HG02981 (cell line): ENCODE results near the gene NHLRC4.

Experiments used
- ATAC-seq: cut with Tn5 transposase; IDR thresholded peaks from one replicate; pipeline ENCODE4 v1.9.1; 2021; ENCODE audit warnings: mild to moderate bottlenecking, moderate library complexity; ENCODE audit not compliant: unreplicated experiment

Gene NHLRC4

DNA sequence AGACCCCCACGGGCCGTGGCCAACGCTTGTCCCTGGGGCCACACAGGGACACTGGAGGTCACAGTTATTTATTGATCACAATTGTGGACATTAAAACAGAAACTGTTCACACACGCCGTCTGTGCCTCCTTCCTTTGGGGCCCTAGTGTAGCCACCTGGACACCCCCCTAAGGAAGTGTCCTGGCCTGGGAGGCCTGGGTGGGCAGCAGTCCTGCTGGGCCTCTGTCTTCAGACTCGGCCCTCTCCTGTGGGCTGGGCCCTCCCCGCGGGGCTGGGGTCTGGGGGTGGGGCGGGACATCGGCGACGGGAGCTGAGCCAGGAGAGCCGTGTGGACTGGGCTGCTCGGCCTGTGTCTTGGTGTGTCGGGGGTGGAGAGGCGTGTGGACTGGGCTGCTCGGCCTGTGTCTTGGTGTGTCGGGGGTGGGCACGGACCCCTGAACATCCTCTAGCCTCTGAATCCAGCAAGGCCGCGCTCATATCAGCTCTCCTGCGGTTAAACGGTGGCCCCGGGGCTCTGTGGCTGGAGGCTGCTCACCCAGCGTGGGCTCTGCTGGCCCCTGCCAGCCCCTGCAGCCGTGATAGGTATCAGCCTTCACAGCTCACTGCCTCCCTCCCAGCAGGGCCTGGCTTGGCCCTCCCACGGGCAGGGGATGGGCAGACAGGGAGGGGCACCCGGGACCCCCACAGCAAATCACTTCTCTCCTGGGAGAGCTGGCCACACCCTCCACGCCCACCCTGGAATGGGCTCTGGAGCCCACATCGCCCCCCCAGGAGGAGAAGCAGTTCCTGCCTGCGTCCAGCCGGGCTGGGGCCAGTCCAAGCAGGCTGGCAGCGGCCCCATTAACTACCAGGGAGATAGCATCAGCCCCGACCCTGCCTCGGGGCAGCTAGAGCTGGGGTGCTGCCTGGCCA is 1.1 kb upstream of the NHLRC4 start:
- no peak for ATAC-seq

DNA sequence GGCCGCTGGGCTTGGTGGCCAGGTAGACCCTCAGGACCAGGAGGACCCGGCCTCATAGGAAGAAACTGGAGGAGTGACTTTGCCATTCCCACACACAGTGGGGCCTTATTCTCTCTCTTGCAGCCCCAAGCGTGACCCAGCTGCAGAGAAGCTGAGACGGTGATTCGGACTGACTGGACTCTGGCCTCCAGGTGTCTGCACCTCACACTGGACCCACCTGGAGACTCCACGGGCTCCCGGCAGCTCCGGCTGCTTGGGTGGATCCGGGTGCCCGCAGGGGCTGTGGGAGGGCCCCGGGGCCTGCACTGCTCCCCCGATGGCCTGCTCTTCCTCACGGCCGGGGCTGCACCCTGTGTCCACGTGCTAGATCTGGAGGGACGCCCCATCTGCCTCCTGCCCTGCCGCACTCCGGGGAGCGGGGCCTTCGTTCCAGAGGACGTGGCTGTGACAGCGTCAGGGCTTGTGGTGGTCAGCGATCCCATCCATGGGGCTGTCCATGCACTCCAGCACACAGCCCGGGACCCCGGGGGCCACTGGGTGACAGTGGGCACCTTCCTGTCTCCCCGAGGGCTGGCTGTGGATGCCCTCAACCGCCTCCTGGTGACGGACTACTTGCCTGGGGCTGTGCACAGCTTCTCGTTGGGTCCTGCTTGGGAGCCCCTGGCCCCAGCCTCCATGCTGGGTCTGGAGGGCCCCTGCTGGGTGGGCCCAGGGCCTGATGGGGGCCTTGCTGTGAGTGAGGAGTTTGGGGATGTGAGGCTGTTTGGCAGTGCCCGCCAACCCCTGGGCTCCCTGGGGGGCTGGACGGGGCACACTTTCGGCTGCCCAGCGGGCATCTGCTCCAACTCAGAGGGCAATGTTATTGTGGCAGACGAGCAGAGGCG is 810 bp downstream of the NHLRC4 start:
- no peak for ATAC-seq

DNA sequence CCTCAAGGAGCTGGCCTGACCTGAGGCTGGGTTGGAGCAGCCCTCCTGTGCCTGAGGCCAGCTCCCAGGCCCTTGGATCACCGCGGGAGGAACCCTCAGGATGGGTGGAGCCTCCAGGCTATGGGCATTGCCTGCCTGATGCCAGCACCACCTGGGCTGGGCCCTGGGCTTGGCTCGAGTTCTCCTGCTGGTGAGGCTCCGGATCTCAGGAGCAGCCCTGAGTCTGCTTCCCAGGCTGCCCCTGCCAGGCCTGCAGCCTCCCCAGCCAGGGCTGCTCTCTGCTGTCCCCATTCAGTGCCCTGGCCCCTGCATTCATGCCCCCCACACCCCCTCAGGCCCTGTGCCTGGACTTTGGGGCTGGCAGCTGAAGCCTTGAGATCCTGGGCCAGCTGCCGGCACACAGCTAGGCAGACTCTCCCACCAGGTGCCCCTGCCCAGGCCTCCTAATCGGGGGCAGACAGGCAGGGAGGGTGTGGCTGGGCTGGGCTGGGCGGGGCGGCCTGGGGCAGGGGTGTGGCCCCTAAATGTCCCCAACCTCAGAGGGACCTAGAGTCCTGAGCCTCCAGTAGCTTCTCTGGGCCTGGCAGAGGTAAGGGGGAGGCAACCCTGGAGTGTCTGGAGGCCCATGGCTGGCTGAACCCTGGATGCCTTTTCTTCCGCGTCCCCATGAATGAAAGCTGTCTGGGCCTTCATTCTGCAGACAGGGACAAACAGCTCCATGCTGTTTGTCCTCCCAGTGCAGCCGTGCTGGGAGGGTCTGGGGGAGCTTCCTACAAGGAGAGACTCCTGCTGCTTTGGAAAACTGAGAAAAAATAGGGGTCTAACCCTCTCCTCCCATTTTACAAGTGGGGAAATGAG is 1.8 kb downstream of the NHLRC4 start:
- ATAC-seq: no peak

DNA sequence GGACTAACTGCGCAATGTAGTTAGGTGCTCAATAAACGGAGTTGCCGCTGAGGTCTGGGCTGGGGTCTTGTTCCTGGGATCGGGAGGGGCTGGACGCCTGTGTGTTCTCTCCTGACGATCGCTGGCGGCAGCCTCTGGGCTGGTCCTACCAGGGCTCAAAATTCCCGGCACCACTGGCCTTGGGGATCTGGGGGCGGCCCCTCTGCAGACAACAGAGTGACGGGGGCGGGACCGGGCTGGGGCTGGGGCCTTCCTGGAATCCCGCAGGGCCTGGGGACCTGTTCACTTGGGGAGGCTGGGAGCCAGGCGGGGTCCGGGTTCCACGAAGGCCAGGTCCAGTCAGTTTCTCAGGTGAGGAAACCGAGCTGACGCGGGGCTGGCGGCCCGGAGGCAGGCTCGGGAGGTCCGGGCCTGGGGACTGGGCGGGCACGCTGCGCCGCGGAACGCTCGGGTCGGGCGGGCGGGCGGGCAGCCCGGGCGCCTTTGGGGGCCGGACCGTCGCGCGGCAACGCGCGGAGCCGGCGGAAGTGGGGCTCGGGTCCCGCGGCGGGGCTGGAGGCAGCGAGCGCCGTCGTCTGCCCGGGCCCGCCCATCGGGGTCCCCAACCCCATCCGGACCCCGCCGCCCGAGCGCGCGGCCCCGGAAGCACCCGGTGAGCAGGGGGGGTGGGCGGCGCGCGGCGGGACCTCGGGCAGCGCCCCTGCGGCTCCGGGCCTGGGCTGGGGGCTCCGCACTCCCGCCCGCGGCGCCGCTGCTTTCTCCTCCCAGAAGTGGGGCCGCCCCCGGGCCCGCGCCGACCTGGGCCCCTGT is 2.8 kb downstream of the NHLRC4 start, which contains the start of gene PIGQ:
Gene PIGQ, plus strand, starts transcription at position 524 of the 810 bp plus-strand sequence. CDS start 4,107 bp downstream, outside the sequence.
- ATAC-seq: no peak

DNA sequence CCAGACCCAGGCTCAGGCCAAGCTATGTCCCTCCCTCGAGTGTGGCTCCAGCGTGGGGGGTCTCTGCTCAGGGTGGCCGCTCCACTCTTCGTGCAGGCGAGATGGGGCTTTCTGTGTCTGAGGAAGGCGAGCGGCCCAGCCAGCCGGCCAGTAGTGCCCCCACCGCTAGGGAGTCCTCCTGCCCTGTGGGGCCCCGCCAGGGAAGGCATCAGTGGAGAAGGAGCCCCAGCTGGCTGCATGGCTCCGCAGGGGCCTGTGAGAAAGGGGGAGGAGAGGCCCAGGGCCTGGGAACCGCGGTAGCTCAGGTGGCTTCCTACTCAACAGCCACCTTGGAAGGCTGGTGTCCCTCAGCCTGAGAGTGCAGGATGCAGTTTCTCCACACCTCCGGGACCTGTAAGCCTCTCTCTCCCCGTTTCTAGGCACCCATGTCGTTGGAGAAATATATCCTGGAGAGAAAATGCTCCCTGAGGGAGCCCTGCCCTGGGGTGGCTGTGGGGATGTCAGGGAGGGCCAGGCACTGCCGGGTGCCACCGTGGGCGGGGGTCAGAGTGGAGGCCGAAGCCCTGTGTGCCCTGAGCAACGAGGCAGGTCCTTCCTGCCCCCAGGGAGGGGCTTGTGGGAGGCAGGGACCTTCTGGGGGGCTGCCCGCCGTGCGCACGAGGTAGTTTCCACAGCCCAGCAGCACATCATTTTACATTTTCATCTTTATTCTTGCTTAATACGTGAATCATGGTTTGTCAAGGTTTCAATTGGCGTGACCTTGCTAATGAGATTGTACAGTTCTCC is 6.3 kb downstream of the NHLRC4 start:
- ATAC-seq: no peak

DNA sequence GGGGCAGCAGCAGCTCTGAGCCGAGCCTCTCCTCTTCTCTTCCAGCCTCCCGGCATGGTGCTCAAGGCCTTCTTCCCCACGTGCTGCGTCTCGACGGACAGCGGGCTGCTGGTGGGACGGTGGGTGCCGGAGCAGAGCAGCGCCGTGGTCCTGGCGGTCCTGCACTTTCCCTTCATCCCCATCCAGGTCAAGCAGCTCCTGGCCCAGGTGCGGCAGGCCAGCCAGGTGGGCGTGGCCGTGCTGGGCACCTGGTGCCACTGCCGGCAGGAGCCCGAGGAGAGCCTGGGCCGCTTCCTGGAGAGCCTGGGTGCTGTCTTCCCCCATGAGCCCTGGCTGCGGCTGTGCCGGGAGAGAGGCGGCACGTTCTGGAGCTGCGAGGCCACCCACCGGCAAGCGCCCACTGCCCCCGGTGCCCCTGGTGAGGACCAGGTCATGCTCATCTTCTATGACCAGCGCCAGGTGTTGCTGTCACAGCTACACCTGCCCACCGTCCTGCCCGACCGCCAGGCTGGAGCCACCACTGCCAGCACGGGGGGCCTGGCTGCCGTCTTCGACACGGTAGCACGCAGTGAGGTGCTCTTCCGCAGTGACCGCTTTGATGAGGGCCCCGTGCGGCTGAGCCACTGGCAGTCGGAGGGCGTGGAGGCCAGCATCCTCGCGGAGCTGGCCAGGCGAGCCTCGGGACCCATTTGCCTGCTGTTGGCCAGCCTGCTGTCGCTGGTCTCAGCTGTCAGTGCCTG is 7.4 kb downstream of the NHLRC4 start:
- ATAC-seq: no peak

DNA sequence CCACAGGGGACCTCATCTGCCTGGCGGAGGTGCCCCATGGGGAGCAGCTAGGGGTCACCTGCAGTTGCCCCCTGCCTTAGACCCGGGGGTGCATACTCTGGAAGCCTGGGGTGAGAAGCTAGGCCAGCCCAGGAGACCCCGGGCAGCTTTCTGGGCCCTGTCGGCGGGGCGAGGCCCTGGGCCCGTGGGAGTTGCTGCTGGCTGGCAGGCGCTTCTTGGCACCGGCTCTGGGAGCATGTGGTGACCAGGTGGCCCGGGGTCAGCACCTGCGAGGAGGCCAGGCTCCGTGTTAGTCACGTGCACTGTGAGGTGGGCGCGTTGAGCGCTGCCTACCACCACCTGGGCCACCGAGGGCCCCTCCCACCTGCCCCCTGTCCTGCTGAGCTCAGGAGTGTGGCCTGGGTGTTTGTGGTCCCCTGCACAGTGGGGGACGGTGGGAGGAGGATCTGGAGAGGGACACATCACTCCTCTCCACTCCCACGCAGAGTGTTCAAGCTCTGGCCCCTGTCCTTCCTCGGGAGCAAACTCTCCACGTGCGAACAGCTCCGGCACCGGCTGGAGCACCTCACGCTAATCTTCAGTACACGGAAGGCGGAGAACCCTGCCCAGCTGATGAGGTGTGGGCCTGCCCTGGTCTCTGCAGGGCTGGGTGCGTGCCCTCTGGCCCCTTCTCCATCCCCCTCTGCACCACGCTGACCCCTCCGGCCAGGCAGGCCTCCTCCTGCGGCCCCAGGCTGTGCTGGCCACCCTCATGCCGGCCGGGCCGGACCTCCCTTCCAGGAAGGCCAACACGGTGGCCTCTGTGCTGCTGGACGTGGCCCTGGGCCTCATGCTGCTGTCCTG is 8.8 kb downstream of the NHLRC4 start:
- ATAC-seq: no peak

DNA sequence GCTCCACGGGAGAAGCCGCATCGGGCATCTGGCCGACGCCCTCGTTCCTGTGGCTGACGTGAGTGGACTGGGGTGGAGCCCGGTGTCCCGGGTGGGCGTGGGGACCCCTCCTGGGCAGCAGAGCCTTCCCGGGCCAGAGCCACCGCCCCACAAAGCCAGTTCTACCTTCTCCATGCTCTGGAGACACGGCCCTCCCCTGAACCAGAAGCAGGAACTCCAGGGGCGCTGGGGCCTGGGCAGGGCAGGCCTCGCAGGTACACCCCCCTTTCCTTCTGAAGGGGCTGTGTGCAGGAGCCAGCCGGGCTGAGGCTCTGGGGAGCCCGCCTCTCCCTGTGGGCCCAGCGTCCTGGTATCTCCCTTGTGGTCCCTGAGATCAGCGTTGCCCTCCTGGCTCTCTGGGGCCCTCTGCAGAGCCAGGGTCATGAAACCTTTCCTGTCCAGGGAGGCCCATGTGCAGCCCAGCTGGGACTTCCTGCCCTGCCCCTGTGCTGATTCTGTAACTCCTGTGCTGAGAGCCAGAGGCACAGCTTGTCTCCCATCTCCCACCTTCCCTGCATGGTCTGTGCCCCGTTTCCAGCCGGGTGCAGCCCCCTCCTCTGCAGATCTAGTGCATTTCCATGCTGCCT is 9.5 kb downstream of the NHLRC4 start:
- ATAC-seq: no peak

DNA sequence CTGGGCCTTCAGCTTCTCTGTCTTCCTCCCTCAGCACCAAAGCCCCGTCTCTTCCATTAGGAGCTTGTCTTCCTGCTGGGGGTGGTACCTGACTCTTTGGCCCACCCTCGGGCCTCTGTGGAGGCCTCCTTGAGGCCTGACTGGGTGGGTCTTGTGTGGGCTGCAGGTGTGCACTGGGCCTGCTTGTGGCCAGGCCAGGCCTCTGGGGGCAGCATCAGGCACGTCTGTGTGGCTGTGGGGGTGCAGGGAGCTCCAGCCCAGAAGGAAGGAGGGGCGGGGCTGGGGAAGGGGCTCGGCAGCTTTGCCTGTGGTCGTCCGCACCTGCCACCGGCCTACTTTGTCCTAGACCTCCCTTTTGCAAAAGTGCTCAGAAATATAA is 10.0 kb downstream of the NHLRC4 start:
- no peak for ATAC-seq

DNA sequence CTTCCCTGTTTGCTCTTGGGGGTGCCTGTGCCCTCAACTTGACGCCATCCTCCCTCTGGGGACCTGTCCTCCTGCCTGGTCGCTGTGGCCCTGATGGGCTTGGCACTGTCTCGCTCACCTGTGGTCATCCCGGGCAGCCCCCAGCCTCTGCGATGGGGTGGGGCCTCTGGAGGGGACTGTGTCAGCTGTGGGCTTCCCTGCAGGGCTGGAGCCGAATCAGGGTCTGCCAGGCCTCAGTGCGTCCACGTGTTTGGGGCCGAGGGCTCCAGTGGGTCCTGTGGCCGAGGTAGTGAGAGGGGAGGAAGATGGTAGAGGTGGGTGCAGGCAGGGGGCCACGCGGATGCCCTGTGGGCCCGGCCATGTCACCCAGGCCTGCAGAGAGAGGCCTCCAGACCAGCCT is 11.0 kb downstream of the NHLRC4 start:
- ATAC-seq: no peak

DNA sequence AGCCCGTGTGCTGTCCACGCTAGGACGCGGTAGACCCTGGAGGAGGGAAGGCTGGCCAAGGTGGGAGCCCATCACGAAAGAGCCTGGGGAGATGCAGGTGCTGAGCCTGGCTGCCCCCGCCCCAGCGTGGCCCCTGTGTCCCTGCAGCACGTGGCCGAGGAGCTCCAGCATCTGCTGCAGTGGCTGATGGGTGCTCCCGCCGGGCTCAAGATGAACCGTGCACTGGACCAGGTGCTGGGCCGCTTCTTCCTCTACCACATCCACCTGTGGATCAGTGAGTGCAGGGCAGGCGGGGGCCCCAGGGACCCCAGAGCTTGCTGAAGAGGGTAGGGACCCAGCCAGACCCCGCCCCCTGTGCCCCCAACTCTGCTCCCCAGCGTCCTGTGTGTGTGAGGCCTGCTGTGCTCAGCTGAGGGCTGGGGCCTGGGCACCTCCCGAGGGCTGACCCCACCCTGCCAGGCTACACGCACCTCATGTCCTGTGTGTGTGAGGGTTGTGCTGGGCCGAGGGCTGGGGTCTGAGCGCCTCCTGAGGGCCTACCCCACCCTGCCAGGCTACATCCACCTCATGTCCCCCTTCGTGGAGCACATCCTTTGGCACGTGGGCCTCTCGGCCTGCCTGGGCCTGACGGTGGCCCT is 11.5 kb downstream of the NHLRC4 start:
- ATAC-seq: no peak

DNA sequence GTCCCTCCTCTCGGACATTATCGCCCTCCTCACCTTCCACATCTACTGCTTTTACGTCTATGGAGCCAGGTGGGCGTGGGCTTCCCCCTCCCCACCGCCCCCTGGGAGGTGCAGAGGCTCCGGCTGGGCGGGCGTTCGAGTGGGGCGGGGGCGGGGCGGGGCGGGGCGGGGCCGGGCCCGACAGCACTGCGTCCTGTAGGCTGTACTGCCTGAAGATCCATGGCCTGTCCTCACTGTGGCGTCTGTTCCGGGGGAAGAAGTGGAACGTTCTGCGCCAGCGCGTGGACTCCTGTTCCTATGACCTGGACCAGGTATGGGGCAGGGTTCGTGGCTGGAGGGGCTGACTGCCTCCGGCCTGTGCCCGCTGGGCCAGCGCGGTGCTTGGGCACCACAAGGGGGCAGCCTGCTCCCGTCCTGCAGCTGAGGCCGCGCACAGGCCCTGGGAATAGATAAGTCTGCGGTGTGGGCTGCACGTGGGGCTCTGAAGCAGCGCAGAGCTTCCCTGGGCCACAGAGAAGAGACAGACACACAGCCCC is 12.1 kb downstream of the NHLRC4 start:
- ATAC-seq: no peak

DNA sequence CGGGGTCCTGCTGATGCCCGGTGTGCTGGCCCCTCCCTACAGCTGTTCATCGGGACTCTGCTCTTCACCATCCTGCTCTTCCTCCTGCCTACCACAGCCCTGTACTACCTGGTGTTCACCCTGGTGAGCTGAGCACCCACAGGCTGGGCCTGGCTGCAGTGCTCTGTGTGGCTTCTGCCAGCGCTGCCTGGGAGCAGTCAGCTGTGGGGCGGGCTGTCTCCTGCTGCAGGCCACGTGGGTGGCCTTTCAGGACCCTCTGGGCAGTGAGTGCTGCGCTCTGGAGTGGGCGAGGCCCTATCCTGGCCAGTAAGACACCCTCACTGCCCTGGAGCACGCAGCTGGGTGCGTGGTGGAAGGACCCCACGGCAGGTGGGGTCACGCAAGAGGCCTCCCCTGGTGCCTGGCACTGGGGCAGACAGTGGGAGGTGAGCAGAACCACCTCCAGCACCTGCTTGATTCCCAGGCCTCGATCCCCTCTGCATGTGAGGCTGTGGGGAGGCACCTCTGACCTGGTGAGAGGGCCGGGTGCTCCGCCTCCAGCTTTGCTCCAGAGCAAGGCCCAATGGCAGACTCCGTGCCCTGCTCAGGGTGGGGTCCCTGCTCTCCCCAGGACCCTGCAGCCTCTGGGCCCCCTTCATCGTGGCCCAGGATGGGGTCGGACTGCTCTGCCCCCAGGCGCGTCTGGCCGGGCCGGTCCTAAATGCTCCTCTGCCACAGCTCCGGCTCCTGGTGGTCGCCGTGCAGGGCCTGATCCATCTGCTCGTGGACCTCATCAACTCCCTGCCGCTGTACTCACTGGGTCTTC is 13.5 kb downstream of the NHLRC4 start:
- no peak for ATAC-seq

DNA sequence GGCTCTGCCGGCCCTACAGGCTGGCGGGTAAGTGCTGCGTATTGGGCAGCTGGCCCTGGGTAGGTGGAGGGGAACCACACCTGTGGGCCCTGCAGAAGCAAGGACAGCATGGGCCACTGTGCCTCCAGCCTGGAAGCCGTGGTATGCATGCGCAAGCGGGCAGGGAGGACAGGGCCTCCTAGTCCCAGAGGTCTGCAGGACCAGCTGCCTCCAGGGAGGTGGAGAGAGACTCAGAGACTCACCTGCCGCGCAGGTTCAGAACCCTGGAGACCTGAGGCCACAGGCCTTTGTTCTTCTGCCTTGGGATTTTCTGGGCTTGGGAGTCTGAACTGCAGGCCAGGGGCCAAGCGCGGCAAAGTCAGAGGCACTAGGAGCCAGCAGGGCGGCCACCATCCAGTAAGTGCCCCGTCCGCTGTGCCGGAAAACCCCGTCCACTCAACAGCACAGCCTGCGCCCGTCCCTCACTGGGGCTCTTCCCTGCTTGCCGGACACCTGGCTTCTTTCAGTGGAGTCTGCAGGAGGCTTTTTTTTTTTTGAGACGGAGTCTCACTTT is 14.2 kb downstream of the NHLRC4 start:
- no peak for ATAC-seq

DNA sequence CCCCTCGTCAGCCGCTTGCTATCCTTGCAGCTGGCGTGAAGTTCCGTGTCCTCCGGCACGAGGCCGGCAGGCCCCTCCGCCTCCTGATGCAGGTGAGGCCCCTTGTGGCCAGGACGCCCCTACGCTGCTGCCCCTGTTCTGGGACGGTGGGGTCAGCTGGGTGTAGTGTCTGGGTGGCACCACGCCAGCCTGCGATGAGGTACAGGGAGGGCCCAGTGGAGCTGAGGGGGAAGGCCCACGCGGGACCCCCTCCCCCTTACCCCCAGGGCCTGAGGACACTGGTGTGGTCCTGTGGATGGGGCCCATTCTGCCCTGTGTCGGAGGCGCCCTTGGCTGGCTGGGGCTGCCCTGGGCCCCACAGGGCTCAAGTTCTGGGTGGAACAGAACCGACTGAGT is 15.4 kb downstream of the NHLRC4 start:
- no peak for ATAC-seq
